ENCODE results near the gene SNX30.

DNA sequence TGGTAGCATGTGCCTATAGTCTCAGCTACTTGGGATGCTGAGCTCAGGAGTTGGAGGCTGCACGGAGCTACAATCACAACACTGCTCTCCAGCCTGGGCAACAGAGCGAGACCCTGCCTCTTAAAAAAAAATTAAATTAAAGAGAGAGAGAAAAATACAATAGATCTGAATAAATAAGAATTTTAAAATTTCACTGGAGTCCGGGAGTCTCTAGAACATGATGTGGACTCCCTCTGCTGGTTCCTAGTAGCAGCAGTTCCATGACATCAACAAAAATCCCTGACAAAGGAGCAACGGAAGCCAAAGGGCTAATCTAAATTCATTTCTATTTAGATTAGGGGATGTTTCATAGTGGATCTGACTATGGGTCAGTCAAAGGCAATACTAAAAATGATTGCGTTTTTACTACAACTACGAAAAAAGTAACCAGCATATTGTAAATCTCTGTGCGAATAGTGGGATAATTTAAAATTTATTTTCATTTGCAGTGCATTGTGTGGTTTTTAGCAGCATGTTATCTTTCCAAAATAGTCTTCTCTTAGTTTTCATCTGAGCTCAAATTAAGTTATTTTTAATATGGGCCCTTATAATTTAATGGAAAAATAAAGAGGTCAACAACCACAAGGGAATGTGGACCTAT is 39.4 kb upstream of the SNX30 start:
- no peak for TF ChIP-seq ZNF701 (tag by site-specific recombination; IDR thresholded peaks at IDR 0.05)
- TF ChIP-seq, protein P1, sequence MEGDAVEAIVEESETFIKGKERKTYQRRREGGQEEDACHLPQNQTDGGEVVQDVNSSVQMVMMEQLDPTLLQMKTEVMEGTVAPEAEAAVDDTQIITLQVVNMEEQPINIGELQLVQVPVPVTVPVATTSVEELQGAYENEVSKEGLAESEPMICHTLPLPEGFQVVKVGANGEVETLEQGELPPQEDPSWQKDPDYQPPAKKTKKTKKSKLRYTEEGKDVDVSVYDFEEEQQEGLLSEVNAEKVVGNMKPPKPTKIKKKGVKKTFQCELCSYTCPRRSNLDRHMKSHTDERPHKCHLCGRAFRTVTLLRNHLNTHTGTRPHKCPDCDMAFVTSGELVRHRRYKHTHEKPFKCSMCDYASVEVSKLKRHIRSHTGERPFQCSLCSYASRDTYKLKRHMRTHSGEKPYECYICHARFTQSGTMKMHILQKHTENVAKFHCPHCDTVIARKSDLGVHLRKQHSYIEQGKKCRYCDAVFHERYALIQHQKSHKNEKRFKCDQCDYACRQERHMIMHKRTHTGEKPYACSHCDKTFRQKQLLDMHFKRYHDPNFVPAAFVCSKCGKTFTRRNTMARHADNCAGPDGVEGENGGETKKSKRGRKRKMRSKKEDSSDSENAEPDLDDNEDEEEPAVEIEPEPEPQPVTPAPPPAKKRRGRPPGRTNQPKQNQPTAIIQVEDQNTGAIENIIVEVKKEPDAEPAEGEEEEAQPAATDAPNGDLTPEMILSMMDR (tag by site-specific recombination; IDR thresholded peaks at IDR 0.05) = no peak
- TF ChIP-seq, protein P2, sequence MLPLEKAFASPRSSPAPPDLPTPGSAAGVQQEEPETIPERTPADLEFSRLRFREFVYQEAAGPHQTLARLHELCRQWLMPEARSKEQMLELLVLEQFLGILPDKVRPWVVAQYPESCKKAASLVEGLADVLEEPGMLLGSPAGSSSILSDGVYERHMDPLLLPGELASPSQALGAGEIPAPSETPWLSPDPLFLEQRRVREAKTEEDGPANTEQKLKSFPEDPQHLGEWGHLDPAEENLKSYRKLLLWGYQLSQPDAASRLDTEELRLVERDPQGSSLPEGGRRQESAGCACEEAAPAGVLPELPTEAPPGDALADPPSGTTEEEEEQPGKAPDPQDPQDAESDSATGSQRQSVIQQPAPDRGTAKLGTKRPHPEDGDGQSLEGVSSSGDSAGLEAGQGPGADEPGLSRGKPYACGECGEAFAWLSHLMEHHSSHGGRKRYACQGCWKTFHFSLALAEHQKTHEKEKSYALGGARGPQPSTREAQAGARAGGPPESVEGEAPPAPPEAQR (tag by site-specific recombination; IDR thresholded peaks at IDR 0.05) = no peak
- TF ChIP-seq ZNF501 (tag by site-specific recombination; IDR thresholded peaks at IDR 0.05) = no peak
- TF ChIP-seq ZNF747 (tag by site-specific recombination; IDR thresholded peaks at IDR 0.05) = no peak
- TF ChIP-seq HOXA7 (CRISPR knock-in tag; IDR thresholded peaks at IDR 0.05; ENCODE audit: borderline replicate concordance) = no peak
- TF ChIP-seq, protein P3, sequence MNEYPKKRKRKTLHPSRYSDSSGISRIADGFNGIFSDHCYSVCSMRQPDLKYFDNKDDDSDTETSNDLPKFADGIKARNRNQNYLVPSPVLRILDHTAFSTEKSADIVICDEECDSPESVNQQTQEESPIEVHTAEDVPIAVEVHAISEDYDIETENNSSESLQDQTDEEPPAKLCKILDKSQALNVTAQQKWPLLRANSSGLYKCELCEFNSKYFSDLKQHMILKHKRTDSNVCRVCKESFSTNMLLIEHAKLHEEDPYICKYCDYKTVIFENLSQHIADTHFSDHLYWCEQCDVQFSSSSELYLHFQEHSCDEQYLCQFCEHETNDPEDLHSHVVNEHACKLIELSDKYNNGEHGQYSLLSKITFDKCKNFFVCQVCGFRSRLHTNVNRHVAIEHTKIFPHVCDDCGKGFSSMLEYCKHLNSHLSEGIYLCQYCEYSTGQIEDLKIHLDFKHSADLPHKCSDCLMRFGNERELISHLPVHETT (tag by site-specific recombination; IDR thresholded peaks at IDR 0.05) = no peak
- no peak for TF ChIP-seq EGR2 (tag by site-specific recombination; IDR thresholded peaks at IDR 0.05; ENCODE audit: low read depth)
- TF ChIP-seq ZNF768 (tag by site-specific recombination; IDR thresholded peaks at IDR 0.05) = no peak
- TF ChIP-seq WT1 (tag by site-specific recombination; IDR thresholded peaks at IDR 0.05) = no peak
- TF ChIP-seq, protein P4, sequence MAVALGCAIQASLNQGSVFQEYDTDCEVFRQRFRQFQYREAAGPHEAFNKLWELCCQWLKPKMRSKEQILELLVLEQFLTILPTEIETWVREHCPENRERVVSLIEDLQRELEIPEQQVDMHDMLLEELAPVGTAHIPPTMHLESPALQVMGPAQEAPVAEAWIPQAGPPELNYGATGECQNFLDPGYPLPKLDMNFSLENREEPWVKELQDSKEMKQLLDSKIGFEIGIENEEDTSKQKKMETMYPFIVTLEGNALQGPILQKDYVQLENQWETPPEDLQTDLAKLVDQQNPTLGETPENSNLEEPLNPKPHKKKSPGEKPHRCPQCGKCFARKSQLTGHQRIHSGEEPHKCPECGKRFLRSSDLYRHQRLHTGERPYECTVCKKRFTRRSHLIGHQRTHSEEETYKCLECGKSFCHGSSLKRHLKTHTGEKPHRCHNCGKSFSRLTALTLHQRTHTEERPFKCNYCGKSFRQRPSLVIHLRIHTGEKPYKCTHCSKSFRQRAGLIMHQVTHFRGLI (tag by site-specific recombination; IDR thresholded peaks at IDR 0.05) = no peak
- no peak for TF ChIP-seq ZNF629 (tag by site-specific recombination; IDR thresholded peaks at IDR 0.05)
- TF ChIP-seq KLF7 (tag by site-specific recombination; IDR thresholded peaks at IDR 0.05; ENCODE audit: borderline replicate concordance) = no peak
- no peak for TF ChIP-seq ZFP69B (tag by site-specific recombination; IDR thresholded peaks at IDR 0.05)

Data from HEK293 (cell line).